Right ventricle myocardium superior (tissue), 1 donor: ENCODE results near the gene SAPCD2. TPM values are rescaled to one million over a fixed set of nuclear protein-coding genes. Genes with fewer than 3 reads are reported as not detected.
A peak's percentile ranks its signal among the peaks of the same experiment; 100 is the strongest.

Experiments used
- ATAC-seq: fragments of 200-7000 bp; cut with Tn5 transposase; one replicate; pipeline ENCODE4 v1.9.1; 2020; ENCODE audit warnings: mild to moderate bottlenecking; ENCODE audit not compliant: poor library complexity
- DNase-seq: peaks from one replicate; pipeline ENCODE4 v3.0.0-alpha.2; 2020
- intact Hi-C: fragments of 100-400 bp; cut with DNase I; formaldehyde crosslinking; loops from one replicate; pipeline ENCODE4 v1.11.2; 2022
- total RNA-seq: library from RNA; stranded (reverse); fragmentation: NEBNext Ultra II Directional; extraction: Animal tissue kit (Norgen Biotek cat#: 25700); gene quantifications from one replicate; pipeline ENCODE4 v1.2.1, GENCODE V29; 2021
- donor health status: DM: no; HTN: yes; CAD: no; lungs with severe emphysema.

SAPCD2 gene
- total RNA-seq, 1 donor from 2014 or later: 0.22 TPM

DNA sequence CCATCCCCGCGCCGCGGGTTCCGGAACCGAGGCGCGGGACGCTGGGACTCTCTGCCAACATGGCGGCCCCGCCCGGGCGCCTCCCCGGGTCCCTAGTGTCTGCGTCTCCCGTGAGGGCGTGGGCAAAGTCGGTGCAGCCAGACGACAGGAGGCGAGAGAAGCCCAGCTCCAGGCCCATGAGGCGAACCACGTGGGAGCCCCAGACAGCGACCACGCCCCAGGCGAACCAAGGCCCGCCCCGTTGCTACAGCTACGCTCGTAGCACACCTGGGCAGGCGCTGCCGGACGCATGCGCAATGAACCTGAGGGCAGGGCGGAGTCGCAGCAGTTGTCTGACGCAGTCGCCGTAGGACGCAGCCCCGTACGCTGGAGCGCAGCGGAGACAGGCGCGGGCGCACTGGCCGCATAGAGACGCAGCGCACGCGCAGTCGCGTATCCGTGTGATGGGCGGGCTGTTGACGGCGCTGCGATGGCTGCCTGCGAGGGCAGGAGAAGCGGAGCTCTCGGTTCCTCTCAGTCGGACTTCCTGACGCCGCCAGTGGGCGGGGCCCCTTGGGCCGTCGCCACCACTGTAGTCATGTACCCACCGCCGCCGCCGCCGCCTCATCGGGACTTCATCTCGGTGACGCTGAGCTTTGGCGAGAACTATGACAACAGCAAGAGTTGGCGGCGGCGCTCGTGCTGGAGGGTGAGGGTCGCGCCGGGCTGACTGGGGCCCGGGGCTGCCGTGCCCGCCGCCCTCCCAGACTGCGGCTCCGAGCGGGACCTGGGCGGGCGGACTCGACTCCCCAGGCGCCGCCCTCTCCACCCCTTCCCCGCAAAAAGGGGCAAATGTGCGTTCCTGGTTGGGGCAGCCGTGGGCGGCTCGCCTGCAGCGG is 16.4 kb upstream of the SAPCD2 start, which contains the start of gene MAN1B1:
Gene MAN1B1 (plus strand): TSS at position 455 of the 878 bp plus-strand sequence. CDS start 15 bp downstream, at position 470.
- ATAC-seq (peak; percentile 92), DNase-seq (peak; percentile 100)
- intact Hi-C loops: no loop called here

DNA sequence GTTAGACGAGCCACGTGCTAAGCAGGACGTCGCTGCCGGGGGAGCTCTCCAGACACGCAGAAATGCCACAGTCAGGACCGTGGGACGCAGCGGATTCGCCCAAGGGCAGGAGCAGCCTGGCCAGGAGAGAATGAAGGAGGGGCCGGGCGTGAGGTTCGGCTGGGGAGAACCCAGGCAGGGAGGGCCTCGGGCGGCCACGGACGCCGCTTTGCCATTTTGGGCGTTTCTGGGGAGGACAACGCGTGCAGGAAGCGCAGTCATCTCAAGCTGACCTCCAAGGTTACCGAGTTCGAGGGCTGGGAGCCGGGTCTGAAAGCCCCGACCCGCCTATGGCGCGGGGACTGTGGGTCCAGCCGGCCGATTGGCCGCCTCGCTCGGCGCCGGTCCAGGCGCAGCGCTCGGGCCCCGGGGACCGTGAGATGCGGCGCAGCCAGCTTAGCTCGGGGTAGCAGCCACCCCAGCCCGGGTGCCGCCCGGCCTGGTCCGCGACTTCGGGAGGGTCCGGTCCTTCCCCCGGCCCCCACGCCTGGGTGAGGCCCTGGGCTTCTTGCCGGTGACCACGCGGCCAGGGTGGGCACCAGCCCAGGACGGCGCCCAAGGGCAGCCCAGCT is 15.7 kb upstream of the SAPCD2 start:
- DNase-seq (peak; percentile 73), ATAC-seq (peak; percentile 44)
- intact Hi-C loops: no loop called here

DNA sequence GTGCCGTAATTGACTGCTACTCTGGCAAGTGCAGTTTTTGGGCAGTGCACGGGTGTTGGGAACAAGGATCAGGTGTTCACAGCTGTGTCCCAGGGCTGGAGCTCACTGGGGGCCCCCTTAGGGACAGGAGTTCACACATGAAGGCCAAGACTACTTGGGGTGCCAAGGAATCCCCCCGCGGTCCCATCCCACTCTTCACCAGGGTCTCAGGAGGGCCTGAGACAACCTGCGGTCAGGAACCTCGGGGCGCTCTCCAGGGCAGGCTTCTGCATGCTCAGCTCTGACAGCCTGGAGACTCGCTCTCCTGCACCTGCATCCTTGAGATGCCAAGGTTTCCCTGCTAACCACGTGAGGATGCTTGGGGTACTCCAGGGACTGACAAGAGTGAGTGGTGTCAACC is 14.2 kb upstream of the SAPCD2 start:
- ATAC-seq (no peak), DNase-seq (no peak)
- intact Hi-C loops: no loop called here

DNA sequence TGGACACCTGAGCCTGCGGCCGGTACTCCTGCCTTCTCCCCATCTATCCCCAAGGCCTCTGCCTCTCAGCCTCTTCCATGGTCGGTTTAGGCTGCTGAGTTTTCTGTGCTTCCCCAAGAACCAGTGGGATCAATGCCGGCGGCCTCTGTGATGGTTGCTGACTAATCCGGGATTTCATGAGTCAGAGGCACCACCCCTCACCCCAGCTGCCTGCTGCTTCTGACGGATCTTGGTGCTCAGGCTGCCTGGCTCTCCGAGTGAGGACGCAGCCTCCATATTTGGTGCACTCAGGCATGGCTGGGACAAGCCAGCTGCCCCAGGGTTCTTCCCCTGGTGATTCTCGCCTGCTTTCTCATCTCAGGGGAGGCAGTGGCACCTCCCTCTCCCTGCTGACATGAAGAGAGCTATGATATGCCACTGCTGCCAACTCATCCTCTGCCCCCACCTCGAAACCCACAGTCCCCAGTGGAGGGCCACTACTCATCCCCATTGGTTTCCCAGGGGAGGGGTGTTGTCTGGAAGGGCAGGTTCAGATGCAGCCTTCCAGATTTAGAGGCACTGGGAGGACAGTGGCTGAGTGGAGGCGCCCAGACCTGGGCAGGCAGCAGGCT is 13.1 kb upstream of the SAPCD2 start:
- intact Hi-C loops: no loop called here
- ATAC-seq: no peak
- DNase-seq: peak; percentile 73

DNA sequence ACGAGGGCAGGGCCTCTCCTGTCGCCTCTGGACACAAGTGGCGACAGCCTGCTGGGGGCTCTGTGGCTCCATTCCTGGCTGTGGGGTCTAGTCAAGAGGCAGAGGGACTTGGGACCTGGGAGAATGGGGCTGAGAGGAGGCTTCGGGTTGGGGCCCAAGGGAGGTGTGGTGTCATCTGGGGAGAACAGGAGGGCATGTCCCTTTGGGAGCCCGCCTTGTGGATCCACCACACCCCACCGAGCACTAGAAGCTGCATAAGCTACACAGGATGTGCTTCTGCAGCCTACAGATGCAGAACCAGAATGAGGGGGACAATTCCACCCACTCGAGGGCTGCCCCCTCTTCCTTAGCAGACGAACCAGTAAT is 12.6 kb upstream of the SAPCD2 start:
- DNase-seq: no peak

DNA sequence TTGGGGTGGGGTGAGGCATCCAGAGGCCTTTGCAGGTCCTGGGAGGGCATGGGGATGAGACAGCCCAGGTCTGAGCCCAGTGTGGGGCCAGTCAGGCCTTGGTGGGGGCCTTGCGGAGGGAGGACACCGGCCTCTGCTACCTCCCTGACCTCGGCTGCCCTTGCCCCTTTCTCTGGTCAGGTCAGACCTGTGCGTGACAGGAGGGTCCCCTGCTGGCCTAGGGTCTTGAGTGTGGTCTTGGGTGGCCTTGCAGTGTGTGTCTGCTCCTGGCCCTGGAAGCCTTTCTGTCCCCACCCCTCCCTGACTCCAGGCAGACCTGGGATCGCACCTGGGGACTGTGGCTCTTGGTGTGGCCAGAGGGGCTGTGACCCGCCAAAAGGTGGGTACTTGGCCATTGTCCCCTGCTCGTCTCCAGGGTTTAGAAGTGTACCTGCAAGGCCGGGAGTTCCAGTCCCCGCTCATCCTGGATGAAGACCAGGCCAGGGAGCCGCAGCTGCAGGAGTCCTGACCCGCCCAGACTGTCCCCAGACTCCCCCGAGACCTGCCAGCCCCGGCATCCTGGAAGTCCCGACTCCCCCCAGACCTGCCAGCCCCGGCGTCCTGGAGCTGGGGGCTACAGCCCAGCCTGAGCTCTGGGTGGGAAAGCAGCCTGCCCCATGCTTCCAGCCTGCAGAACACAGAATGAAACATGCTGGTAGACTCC is 12.0 kb upstream of the SAPCD2 start:
- intact Hi-C loops: no loop called here
- DNase-seq (no peak), ATAC-seq (no peak)

More for the DNA sequence above, 12.6 kb upstream of the SAPCD2 start:
- intact Hi-C loops: no loop called here
- ATAC-seq: no peak

DNA sequence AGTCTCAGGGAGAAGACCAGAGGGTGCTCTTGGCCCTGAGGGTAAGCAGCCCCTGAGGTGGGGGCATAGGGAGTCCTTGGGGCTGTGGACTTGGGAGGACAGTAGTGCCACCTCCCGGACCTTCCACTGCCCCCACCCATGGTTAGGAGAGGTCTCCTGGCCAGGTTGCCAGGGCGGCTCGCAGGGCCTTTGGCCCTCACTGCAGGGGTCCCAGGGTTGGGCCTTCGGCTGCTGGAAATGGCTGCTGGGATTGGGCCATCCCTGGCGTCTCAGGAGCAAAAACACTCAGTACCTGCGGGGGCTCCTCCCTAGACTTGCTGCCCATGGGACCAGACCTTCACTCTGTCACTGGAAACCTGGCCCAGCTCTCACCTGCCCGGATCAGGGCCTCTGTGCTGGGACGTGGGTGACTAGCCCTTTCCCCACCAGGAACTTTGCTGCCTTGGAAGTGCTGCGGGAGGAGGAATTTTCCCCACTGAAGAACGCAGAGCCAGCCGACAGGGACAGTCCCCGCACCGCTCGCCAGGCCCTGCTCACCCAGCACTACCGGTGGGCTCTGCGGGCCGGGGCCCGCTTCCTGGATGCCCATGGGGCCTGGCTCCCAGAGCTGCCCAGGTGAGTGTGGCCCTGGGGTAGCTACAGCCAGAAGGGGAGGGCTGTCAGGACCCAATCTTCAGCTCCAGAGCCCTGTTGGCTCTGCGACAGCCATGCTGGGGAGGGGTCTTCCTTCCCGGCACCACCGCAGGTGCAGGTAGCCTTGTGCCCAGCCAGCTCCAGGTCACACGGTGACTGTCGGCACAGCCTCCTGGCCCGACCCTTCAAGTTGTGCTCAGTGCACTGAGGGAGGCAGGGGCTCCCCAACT is 10.1 kb upstream of the SAPCD2 start:
- ATAC-seq (no peak), DNase-seq (no peak)
- intact Hi-C loops: no loop called here

DNA sequence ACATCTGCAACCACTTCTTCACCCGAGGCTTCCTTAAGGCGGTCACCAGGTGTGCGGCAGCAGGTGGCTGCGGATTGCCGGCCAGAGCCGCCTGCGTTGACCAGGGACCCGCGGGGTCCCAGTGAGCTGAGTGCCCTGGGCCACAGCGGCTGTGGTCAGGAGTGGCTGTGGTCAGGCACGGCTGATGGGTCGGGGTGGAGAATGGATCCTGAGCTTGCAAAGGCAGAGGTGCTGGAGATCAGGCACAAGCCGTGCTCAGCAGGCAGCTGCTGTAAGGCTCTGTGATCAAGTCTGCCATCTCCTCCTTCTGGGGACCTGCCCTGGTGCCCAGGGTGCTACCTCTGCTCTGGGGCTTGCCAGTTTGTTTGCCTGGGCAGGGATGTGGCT is 9.0 kb upstream of the SAPCD2 start:
- ATAC-seq (no peak), DNase-seq (no peak)
- intact Hi-C loops: no loop called here

DNA sequence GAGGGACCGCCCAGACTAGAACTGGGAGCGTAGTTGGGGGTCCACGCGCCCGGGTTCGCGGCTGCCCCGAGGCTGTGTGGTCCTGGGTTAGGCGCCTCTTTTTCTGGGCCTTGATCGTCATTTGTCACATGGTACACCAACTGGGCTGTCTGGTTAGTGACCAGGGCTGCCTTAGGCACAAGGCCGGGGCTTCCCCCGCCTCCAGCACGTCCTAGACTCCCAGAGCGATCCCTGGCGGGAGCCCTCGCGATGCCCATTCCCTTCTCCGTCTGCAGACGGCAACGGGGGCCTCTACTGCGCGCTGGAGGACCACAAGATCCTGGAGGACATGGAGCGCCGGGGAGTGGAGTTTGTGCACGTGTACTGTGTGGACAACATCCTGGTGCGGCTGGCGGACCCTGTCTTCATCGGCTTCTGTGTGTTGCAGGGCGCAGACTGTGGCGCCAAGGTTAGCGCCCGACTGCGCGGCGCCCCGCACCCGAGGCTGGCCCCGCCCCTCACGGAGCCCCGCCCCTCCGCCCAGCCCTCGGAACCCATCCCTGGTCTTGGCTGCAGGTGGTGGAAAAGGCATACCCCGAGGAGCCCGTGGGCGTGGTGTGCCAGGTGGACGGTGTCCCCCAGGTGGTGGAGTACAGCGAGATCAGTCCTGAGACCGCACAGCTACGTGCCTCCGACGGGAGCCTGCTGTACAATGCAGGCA is 8.5 kb upstream of the SAPCD2 start:
- intact Hi-C loops: no loop called here
- no peak for DNase-seq
- no peak for ATAC-seq

DNA sequence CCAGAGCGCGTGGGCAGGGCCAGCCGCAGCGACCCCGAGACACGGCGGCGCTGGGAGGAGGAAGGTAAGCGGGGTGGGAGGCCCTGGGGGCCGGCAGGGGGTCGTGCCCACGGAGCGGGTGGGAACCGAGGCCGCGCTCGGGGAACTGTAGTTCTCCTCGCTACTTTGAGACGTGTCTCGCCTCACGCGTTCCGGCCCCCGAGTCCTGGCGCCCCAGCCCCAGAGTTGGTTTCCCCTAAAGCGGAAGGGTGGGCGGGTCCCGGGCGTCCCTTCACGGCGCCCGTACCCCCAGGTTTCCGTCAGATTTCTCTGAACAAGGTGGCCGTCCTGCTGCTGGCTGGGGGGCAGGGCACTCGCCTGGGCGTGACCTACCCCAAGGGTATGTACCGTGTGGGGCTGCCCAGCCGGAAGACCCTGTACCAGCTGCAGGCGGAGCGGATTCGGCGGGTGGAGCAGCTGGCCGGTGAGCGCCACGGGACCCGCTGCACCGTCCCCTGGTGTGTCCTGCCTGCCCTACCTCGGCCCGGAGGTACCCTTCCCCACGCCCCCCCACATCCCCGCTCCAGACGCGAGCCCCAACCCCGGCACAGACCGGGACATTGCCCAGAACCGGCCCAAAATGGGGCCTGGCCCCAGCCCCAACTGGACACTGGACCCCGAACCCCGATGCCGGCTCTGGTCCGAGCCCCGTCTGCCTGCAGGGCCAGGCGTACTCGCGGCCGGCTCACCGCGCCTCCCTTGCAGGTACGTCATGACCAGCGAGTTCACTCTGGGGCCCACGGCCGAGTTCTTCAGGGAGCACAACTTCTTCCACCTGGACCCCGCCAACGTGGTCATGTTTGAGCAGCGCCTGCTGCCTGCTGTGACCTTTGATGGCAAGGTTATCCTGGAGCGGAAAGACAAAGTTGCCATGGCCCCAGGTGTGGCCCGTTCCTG is 7.7 kb upstream of the SAPCD2 start:
- ATAC-seq (peak; percentile 6), DNase-seq (peak; percentile 67)
- intact Hi-C loops: no loop called here

DNA sequence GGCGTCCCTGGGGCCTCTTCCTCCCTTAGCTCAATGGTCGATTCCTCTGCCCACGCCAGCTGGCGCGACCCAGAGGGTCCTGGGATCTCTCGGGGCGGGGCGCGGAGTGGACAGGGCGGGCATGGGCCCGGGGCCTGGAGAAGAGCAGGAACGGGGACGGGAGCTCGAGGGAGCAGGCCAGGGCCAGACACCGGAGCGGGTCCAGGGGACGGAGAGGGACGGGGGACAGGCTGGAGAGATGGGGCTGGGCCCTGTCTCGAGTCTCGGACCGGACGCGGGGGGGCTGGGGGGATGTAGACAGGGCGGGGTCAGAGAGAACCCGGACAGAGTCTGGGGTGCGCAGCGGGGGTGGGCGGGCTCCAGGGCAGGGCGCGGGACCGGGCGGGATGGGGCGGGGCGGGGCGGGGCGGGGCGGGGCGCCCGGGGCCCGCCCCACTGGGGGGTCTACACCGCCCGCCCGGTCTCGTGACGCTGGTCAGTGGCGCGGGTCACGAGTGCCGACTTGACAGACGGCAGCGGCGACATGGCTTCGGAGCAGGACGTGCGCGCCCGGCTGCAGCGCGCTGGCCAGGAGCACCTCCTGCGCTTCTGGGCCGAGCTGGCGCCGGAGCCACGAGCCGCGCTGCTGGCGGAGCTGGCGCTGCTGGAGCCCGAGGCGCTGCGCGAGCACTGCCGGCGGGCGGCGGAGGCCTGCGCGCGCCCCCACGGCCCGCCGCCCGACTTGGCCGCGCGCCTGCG is 6.8 kb upstream of the SAPCD2 start, which contains the start of gene UAP1L1:
Gene UAP1L1 (plus strand): TSS at position 508 of the 738 bp plus-strand sequence. CDS start 16 bp downstream, at position 524.
- intact Hi-C loops: no loop called here
- DNase-seq (peak; percentile 90), ATAC-seq (peak; percentile 77)

DNA sequence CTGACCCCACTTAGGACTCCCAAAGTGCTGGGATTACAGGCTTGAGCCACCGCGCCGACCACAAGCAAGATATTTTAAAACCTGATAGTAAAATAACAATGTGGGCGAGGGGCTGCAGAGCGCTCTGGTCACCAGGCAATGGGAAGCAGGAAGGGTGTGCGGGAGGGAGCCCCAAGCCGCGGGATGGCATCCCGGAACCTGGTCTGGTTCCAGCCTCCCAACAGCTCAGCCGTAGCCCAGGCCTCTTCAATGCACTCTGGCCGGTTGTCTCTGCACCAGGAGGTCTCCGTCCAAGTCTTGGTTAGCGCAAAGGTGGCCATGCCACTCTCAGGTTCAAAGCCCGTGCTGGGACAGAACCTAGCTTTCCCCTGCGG is 6.3 kb upstream of the SAPCD2 start:
- DNase-seq (no peak), ATAC-seq (no peak)
- intact Hi-C loops: no loop called here

DNA sequence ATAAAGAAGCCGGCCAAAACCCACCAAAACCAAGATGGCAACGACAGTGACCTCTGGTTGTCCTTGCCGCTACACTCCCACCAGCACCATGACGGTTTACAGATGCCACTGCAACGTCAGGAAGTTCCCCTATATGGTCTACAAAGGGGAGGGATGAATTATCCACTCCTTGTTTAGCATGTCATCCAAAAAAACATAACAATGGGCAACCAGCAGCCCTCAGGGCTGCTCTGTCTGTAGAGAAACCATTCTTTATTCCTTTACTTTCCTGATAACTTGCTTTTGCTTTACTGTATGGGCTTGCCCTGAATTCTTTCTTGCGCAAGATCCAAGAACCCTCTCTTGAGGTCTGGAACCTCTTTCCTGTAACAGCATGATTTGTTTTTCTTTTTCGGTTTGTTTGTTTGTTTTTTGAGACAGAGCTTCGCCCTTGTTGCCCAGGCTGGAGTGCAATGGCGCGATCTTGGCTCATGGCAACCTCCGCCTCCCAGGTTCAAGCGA is 5.0 kb upstream of the SAPCD2 start:
- intact Hi-C loops: no loop called here
- DNase-seq (no peak), ATAC-seq (no peak)

DNA sequence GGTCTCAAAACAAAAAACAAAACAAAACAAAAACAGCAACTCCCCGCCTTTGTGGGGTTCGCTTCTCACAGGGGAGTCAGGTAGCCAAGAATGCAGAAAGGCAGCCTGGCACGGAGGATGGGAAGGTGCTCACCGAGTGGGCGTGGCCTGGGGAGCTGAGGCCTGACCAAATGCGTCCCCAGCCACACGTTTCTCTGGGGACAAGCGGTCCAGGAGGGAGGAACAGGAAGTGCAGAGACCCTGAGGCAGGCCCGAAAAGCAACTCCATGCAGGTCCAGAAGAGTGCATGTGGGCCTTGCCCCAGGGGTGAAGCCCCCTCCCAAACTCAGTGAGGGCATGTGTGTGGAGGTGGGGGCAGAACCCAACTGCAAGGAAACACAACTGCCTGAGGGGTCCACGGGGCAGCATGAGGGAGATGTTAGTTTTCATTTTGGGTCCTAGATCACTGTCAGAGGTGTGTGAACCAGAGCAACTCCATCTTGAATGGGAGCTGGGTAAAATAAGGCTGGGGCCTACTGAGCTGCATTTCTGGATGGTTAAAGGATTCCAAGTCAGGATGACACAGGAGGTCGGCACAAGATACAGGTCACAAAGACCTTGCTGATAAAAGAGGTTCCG is 4.4 kb upstream of the SAPCD2 start:
- no peak for ATAC-seq
- no peak for DNase-seq
- intact Hi-C loops: no loop called here

DNA sequence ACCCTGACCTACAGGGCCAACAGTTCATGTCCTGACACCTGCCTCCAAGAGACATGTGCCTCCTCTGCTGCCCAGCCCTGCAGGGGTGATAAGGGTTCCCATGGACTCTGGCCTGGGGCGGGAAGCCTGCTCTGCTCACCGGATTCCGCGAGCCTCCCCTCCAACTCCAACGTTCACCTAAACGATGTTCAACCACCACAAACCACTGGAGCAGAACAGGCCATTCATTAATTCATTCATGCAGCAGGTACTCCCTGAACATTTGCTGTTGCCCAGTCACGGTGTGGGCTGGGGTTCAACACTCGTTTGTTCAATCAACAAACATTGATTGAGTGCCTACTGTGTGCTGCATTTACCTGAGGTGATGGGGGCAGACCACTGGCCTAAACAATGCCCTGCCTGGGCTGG is 3.6 kb upstream of the SAPCD2 start:
- no peak for DNase-seq
- intact Hi-C loops: no loop called here
- no peak for ATAC-seq
